ENCODE data around the gene KIF26B. TPM values are rescaled to one million over a fixed set of nuclear protein-coding genes. Genes with fewer than 3 reads are reported as not detected.

The KIF26B gene
- total RNA-seq, 1 donor from 2014 or later: 8.8 TPM

- no peak for TF ChIP-seq CTCF (IDR thresholded peaks at IDR 0.05)
- Mint-ChIP-seq H3K9me3 (ENCODE audit: unreplicated experiment) (no peaks in the 10 kb centered on the region), H3K4me3 (ENCODE audit: unreplicated experiment) (no peak overlapping the region), H3K27me3 (ENCODE audit: unreplicated experiment) (peaks cover 14% of the 10 kb centered on the region), H3K4me1 (ENCODE audit: unreplicated experiment) (no peaks in the 10 kb centered on the region), H3K36me3 (ENCODE audit: unreplicated experiment) (no peaks in the 10 kb centered on the region), H3K27ac (ENCODE audit: unreplicated experiment) (no peak overlapping the region)
- no peak for DNase-seq (ENCODE audit: extremely low spot score, unreplicated experiment)
Observed at GRCh38 chr1:245558069-245558468, 403.3 kb downstream of the KIF26B start.

- TF ChIP-seq CTCF (IDR thresholded peaks at IDR 0.05): no peak
- Mint-ChIP-seq H3K27ac (ENCODE audit: unreplicated experiment) (no peak overlapping the region), H3K9me3 (ENCODE audit: unreplicated experiment) (no peaks in the 10 kb centered on the region), H3K36me3 (ENCODE audit: unreplicated experiment) (no peaks in the 10 kb centered on the region), H3K4me3 (ENCODE audit: unreplicated experiment) (no peak overlapping the region), H3K27me3 (ENCODE audit: unreplicated experiment) (peaks cover 6% of the 10 kb centered on the region), H3K4me1 (ENCODE audit: unreplicated experiment) (no peaks in the 10 kb centered on the region)
- no peak for DNase-seq (ENCODE audit: extremely low spot score, unreplicated experiment)
Observed at GRCh38 chr1:245560316-245560859, 405.6 kb downstream of the KIF26B start.

- no peak overlapping the region for H3K27ac Mint-ChIP-seq (ENCODE audit: unreplicated experiment)
- no peak overlapping the region for H3K4me3 Mint-ChIP-seq (ENCODE audit: unreplicated experiment)
- no peak for TF ChIP-seq CTCF (IDR thresholded peaks at IDR 0.05)
- peaks cover 4% of the 10 kb centered on the region for H3K9me3 Mint-ChIP-seq (ENCODE audit: unreplicated experiment)
- DNase-seq (ENCODE audit: extremely low spot score, unreplicated experiment): no peak
- no peaks in the 10 kb centered on the region for H3K4me1 Mint-ChIP-seq (ENCODE audit: unreplicated experiment)
- H3K27me3 Mint-ChIP-seq (ENCODE audit: unreplicated experiment): peaks cover 2% of the 10 kb centered on the region
- H3K36me3 Mint-ChIP-seq (ENCODE audit: unreplicated experiment): no peaks in the 10 kb centered on the region
Observed at GRCh38 chr1:245561665-245562234, 407.0 kb downstream of the KIF26B start.

- TF ChIP-seq CTCF (IDR thresholded peaks at IDR 0.05): no peak
- H3K27ac Mint-ChIP-seq (ENCODE audit: unreplicated experiment): no peak overlapping the region
- H3K9me3 Mint-ChIP-seq (ENCODE audit: unreplicated experiment): peaks cover 4% of the 10 kb centered on the region
Observed at GRCh38 chr1:245566134-245566533, 411.3 kb downstream of the KIF26B start.

GRCh38 chr1:245566952-245567351, 412.2 kb downstream of the KIF26B start:
- no peak for TF ChIP-seq CTCF (IDR thresholded peaks at IDR 0.05)
- no peak for DNase-seq (ENCODE audit: extremely low spot score, unreplicated experiment)
- H3K4me1 Mint-ChIP-seq (ENCODE audit: unreplicated experiment): no peaks in the 10 kb centered on the region
- H3K9me3 Mint-ChIP-seq (ENCODE audit: unreplicated experiment): peaks cover 4% of the 10 kb centered on the region
- no peaks in the 10 kb centered on the region for H3K36me3 Mint-ChIP-seq (ENCODE audit: unreplicated experiment)
- H3K27me3 Mint-ChIP-seq (ENCODE audit: unreplicated experiment): peaks cover 9% of the 10 kb centered on the region
- H3K27ac Mint-ChIP-seq (ENCODE audit: unreplicated experiment): no peak overlapping the region
- H3K4me3 Mint-ChIP-seq (ENCODE audit: unreplicated experiment): no peak overlapping the region

More at GRCh38 chr1:245566134-245566533, 411.3 kb downstream of the KIF26B start:
- Mint-ChIP-seq H3K4me1 (ENCODE audit: unreplicated experiment) (no peaks in the 10 kb centered on the region), H3K36me3 (ENCODE audit: unreplicated experiment) (no peaks in the 10 kb centered on the region), H3K27me3 (ENCODE audit: unreplicated experiment) (peaks cover 4% of the 10 kb centered on the region), H3K4me3 (ENCODE audit: unreplicated experiment) (no peak overlapping the region)
- no peak for DNase-seq (ENCODE audit: extremely low spot score, unreplicated experiment)

All from osteocyte (in vitro differentiated cells).